Sigmoid colon (tissue), 7 donors: ENCODE data around the gene CELA1. TPM values are rescaled to one million over a fixed set of nuclear protein-coding genes. Genes with fewer than 3 reads are reported as not detected.

Experiments
- DNase-seq: peaks from one replicate; pipeline ENCODE4 v3.0.0-alpha.2; 2019
- H3K27ac ChIP-seq, 4 donors: fragments of 200-600 bp; sonication (generic); one replicate each; pipeline ENCODE4 v1.5.1; 2016 to 2019; ENCODE audit warnings: mild to moderate bottlenecking in 1 of 4
- H3K27me3 ChIP-seq, 3 donors: fragments of 200-600 bp; sonication (generic); one replicate each; pipeline ENCODE4 v1.5.1; 2019; ENCODE audit warnings: mild to moderate bottlenecking in 1 of 3
- H3K36me3 ChIP-seq, 4 donors: fragments of 200-600 bp; sonication (generic); one replicate each; pipeline ENCODE4 v1.5.1; 2016 to 2019
- H3K4me1 ChIP-seq, 4 donors: fragments of 200-600 bp; sonication (generic); one replicate each; pipeline ENCODE4 v1.5.1; 2017 to 2019
- H3K4me3 ChIP-seq, 4 donors: fragments of 200-600 bp; sonication (generic); one replicate each; pipeline ENCODE4 v1.5.1; 2017 to 2019; ENCODE audit warnings: mild to moderate bottlenecking in 2 of 4, moderate library complexity in 1 of 4
- H3K9me3 ChIP-seq, 4 donors: fragments of 200-600 bp in 3 of 4; sonication (generic) in 3 of 4; one replicate each; pipeline versions ENCODE4 v1.5.1 to v1.6.1; 2013 to 2019
- EP300 ChIP-seq, 4 donors: sonication (generic); formaldehyde crosslinking; IDR thresholded peaks; one replicate each; pipeline ENCODE4 v1.6.1; 2017; ENCODE audit warnings: antibody characterized with exemption in 4 of 4
- POLR2A ChIP-seq, 2 donors: fragments of 450-650 bp; IDR thresholded peaks; one replicate each; pipeline ENCODE4 v1.6.1; 2016; ENCODE audit warnings: antibody characterized with exemption in 2 of 2, mild to moderate bottlenecking in 2 of 2, moderate library complexity in 2 of 2
- POLR2AphosphoS5 ChIP-seq, 4 donors: sonication (generic); formaldehyde crosslinking; IDR thresholded peaks; one replicate each; pipeline ENCODE4 v1.6.1; 2017; ENCODE audit warnings: antibody characterized with exemption in 4 of 4
- WGBS, 2 donors: extraction: QIAGEN DNeasy Blood & Tissue Kit; methylation state at CpG; one replicate each; pipeline ENCODE4 v1.1.7; 2013; 5-methylcytosine and 5-hydroxymethylcytosine counted together
- intact Hi-C: fragments of 100-400 bp; cut with DNase I; formaldehyde crosslinking; loops from one replicate; pipeline ENCODE4 v1.15.1; 2023
- polyA plus RNA-seq, 3 donors: library from polyadenylated mRNA; stranded (reverse); fragments of 200-250 nt; gene quantifications; one replicate each; pipeline ENCODE4 v1.2.3, GENCODE V29; 2013
- total RNA-seq, 4 donors: library from RNA; depleted of rRNA; stranded (reverse); fragments of >200 nt; gene quantifications; one replicate each; pipeline ENCODE4 v1.1.0, GENCODE V29; 2016
- TF ChIP-seq, protein P1 (sequence below), 4 experiments: fragments of 450-650 bp in 3 of 4; fragments of 200-600 bp in 1 of 4; IDR thresholded peaks; one replicate each; pipeline ENCODE4 v1.5.1; 2016 to 2019; ENCODE audit warnings: antibody characterized with exemption in 4 of 4, mild to moderate bottlenecking in 3 of 4, moderate library complexity in 2 of 4
- donor health status: healthy with polysubstance abuse.
- donor health status: Bipolar disorder and iron deficiency.
- donor health status: healthy.

Gene CELA1
- total and polyA plus RNA-seq, 7 donors, result not detected

DNA sequence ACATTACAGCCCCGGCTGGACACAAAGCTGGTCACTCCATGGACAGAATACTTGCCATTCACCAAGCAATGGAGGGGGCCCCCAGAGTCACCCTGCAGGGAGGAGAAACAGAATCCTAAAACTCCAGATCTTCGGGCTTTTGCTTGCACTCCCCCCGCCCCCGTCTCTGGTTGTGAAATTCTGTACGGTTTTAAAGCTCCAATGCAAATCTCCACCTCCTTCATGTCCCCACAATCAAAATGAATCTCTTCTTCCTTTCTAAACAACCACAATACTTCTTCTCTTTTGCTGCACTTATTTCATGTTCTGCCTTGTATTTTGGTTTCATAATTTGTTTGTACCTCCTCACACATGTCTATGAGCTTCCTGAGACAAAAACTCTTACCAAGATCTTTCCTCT, 16.7 kb downstream of the CELA1 start:
- Histone ChIP-seq H3K27ac (no peak overlapping the region), H3K36me3 (no peaks in the 10 kb centered on the region), H3K27me3 (no peaks in the 10 kb centered on the region), H3K9me3 (no peaks in the 10 kb centered on the region), H3K4me1 (no peaks in the 10 kb centered on the region), H3K4me3 (no peak overlapping the region)
- TF ChIP-seq EP300 (IDR thresholded peaks at IDR 0.05) (no peak), POLR2AphosphoS5 (IDR thresholded peaks at IDR 0.05) (no peak), POLR2A (IDR thresholded peaks at IDR 0.05) (no peak)
- TF ChIP-seq, protein P1, sequence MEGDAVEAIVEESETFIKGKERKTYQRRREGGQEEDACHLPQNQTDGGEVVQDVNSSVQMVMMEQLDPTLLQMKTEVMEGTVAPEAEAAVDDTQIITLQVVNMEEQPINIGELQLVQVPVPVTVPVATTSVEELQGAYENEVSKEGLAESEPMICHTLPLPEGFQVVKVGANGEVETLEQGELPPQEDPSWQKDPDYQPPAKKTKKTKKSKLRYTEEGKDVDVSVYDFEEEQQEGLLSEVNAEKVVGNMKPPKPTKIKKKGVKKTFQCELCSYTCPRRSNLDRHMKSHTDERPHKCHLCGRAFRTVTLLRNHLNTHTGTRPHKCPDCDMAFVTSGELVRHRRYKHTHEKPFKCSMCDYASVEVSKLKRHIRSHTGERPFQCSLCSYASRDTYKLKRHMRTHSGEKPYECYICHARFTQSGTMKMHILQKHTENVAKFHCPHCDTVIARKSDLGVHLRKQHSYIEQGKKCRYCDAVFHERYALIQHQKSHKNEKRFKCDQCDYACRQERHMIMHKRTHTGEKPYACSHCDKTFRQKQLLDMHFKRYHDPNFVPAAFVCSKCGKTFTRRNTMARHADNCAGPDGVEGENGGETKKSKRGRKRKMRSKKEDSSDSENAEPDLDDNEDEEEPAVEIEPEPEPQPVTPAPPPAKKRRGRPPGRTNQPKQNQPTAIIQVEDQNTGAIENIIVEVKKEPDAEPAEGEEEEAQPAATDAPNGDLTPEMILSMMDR (IDR thresholded peaks at IDR 0.05), result no peak
- 59 to 87% methylated on average over 5 of the region's 5 CpGs for WGBS, 2 donors
- intact Hi-C loops, result no loop called here
- no peak for DNase-seq

DNA sequence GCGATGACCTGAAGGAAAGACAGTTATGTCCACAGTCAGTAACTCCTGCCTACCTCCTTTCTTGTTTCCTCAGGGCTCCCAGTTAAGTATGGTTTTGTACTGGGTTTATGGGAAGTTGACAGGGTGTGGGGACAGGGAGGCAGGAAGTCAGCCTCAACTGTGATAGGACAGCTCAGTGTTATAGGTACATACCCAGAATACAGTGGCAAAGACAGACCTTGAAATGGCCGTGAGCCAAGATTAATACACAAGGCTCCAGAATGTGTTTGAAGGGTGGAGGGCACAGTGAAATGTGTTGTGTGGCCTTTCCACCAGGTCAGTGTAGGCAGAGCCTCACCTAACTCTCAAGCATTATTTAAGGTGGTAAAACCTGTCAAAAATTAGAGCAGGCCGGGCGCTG, 17.9 kb downstream of the CELA1 start:
- intact Hi-C loops, result no loop called here
- Histone ChIP-seq H3K27me3 (no peaks in the 10 kb centered on the region), H3K4me3 (no peak overlapping the region), H3K4me1 (no peaks in the 10 kb centered on the region), H3K27ac (no peak overlapping the region), H3K9me3 (no peaks in the 10 kb centered on the region), H3K36me3 (no peaks in the 10 kb centered on the region)
- TF ChIP-seq EP300 (IDR thresholded peaks at IDR 0.05) (no peak), POLR2AphosphoS5 (IDR thresholded peaks at IDR 0.05) (no peak), POLR2A (IDR thresholded peaks at IDR 0.05) (no peak)
- TF ChIP-seq, protein P1 (IDR thresholded peaks at IDR 0.05), result no peak
- DNase-seq, result no peak
- WGBS, 2 donors, result 72 to 82% methylated on average over 4 of the region's 4 CpGs

DNA sequence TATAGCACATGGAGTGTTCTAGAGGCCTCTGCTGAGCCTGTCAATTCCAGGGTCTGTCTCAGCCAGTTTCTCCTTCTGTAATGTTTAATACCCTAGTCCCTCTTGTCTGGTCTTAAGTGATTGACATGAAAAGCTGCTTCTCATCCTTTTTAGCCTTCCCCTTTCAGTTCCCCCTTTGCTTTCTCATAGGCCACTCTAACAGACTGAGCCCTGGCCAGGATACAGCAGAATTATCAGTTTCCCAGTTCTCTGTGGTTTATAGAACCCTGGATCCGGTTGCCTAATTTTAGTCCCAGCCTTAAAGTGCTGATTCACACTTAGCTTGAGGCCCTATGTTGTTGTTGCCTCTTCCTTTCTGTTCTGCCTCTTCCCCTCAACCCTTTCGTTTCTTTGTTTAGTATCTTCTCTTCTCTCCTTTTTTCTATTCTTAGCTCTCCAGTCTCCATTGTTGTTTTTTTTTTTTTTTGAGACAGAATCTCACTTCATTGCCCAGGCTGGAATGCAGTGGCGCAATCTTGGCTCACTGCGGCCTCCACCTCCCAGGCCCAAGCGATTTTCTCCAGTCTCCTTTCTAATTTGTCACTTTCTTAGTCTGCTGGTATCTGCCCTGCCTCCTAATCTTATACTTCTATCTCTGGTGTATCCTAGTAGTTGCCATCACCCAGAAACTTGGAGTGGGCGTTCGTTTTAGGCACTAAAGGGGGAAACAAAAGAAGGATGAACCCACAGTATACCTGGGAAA, 19.6 kb downstream of the CELA1 start:
- Histone ChIP-seq H3K27me3 (no peaks in the 10 kb centered on the region), H3K27ac (peak overlapping the region in 2 of 4 donors; percentile 8 to 21), H3K4me3 (no peak overlapping the region), H3K9me3 (no peaks in the 10 kb centered on the region), H3K4me1 (no peaks in the 10 kb centered on the region), H3K36me3 (no peaks in the 10 kb centered on the region)
- TF ChIP-seq POLR2AphosphoS5 (IDR thresholded peaks at IDR 0.05) (no peak), POLR2A (IDR thresholded peaks at IDR 0.05) (no peak), EP300 (IDR thresholded peaks at IDR 0.05) (no peak)
- TF ChIP-seq, protein P1 (IDR thresholded peaks at IDR 0.05), result no peak
- WGBS, 2 donors, result 48 to 82% methylated on average over 7 of the region's 7 CpGs
- no peak for DNase-seq
- intact Hi-C loops, result no loop called here

DNA sequence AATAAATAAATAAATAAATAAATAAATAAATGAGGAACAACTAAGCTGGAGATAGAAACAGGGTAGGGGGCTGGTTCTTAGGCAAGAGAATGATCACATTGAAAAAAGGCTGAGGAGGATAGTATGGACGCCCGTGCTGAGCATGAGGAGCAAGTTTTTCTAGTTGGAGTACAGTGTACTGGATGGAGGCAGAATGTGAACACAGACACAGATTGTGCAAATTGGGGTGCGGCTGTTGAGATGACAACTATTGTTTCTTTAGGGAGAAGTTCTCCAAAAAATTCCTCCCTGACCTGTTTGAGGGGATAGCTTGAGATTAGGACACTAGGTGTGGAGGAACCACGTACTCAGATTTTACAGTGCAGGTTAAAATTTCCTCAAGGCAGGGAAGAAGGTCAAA, 21.5 kb downstream of the CELA1 start:
- TF ChIP-seq EP300 (IDR thresholded peaks at IDR 0.05) (no peak), POLR2AphosphoS5 (IDR thresholded peaks at IDR 0.05) (no peak), POLR2A (IDR thresholded peaks at IDR 0.05) (no peak)
- TF ChIP-seq, protein P1 (IDR thresholded peaks at IDR 0.05), result no peak

More for the DNA sequence above, 21.5 kb downstream of the CELA1 start:
- intact Hi-C loops, result no loop called here
- no peak for DNase-seq
- no peaks in the 10 kb centered on the region for H3K4me1 ChIP-seq
- H3K36me3 ChIP-seq, result no peaks in the 10 kb centered on the region
- WGBS, 2 donors, result 32 to 79% methylated on average over 4 of the region's 4 CpGs
- H3K4me3 ChIP-seq, result no peak overlapping the region
- H3K27me3 ChIP-seq, result no peaks in the 10 kb centered on the region
- H3K27ac ChIP-seq, result no peak overlapping the region
- no peaks in the 10 kb centered on the region for H3K9me3 ChIP-seq
